Breast epithelium (tissue), 3 donors: ENCODE data around the gene PGPEP1.

Experiments used
- POLR2A ChIP-seq: fragments of 450-650 bp; IDR thresholded peaks from one replicate; pipeline ENCODE4 v1.6.1; 2016; ENCODE audit warnings: antibody characterized with exemption, mild to moderate bottlenecking, moderate library complexity
- POLR2AphosphoS5 ChIP-seq, 3 donors: sonication (generic); formaldehyde crosslinking; IDR thresholded peaks; one replicate each; pipeline ENCODE4 v1.6.1; 2017; ENCODE audit warnings: antibody characterized with exemption in 3 of 3

DNA sequence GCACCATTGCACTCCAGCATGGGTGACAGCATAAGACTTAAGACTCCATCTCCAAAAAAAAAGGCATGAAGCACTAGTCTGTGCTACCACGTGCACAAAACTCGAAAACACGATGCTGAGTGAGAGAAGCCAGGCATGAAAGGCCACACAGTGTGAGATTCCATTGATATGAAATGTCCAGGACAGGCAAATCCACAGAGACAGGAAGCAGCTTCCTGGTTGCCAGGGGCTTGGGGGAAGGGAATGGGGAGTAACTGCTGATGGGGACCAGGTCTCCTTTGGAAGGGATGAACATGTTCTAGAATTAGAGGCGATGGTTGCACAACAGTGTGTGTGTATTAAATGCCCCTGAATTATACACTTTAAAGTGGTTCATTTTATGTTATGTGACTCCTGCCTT, 43.1 kb upstream of the PGPEP1 start:
- TF ChIP-seq POLR2AphosphoS5 (IDR thresholded peaks at IDR 0.05) = no peak
- TF ChIP-seq POLR2A = no peak
